Body of pancreas (tissue), 4 donors: ENCODE measurements around the gene PLXNC1.

Experiments
- POLR2A ChIP-seq, 3 donors: fragments of 450-650 bp; IDR thresholded peaks; one replicate each; pipeline ENCODE4 v1.6.1; 2016; ENCODE audit warnings: antibody characterized with exemption in 3 of 3, mild to moderate bottlenecking in 2 of 3
- TF ChIP-seq, protein P1 (sequence below), 7 experiments: fragments of 450-650 bp in 4 of 7; fragments of 200-600 bp in 3 of 7; sonication (generic) in 3 of 7; IDR thresholded peaks; one replicate each; pipeline ENCODE4 v1.5.1; 2016 to 2019; ENCODE audit warnings: antibody characterized with exemption in 7 of 7

GRCh38 chr12:94318181-94318580, 169.8 kb downstream of the PLXNC1 start:
- TF ChIP-seq POLR2A (IDR thresholded peaks at IDR 0.05) = no peak
- TF ChIP-seq, protein P1, sequence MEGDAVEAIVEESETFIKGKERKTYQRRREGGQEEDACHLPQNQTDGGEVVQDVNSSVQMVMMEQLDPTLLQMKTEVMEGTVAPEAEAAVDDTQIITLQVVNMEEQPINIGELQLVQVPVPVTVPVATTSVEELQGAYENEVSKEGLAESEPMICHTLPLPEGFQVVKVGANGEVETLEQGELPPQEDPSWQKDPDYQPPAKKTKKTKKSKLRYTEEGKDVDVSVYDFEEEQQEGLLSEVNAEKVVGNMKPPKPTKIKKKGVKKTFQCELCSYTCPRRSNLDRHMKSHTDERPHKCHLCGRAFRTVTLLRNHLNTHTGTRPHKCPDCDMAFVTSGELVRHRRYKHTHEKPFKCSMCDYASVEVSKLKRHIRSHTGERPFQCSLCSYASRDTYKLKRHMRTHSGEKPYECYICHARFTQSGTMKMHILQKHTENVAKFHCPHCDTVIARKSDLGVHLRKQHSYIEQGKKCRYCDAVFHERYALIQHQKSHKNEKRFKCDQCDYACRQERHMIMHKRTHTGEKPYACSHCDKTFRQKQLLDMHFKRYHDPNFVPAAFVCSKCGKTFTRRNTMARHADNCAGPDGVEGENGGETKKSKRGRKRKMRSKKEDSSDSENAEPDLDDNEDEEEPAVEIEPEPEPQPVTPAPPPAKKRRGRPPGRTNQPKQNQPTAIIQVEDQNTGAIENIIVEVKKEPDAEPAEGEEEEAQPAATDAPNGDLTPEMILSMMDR (IDR thresholded peaks at IDR 0.05) = no peak
